ENCODE results near the gene TBC1D16.
A peak's percentile ranks its signal among the peaks of the same experiment; 100 is the strongest.
"Not testable (repeated sequence)": the region's sequence is repeated elsewhere in the genome, so short reads cannot be mapped to it uniquely, and the experiment has no call there.

TBC1D16 gene

GRCh38 chr17:80050706-80051105 is 15.0 kb upstream of the TBC1D16 start:
- no peak for DNase-seq (ENCODE audit: low spot score)

- DNase-seq (ENCODE audit: low spot score) = no peak
Measured at GRCh38 chr17:80049986-80050385, 14.3 kb upstream of the TBC1D16 start.

- no peak for DNase-seq (ENCODE audit: low spot score)
Measured at GRCh38 chr17:80047176-80047575, 11.5 kb upstream of the TBC1D16 start.

GRCh38 chr17:80046709-80047108 is 11.0 kb upstream of the TBC1D16 start:
- not testable (repeated sequence) for DNase-seq (ENCODE audit: low spot score)

- no peak for DNase-seq (ENCODE audit: low spot score)
Measured at GRCh38 chr17:80045703-80046102, 10.0 kb upstream of the TBC1D16 start.

GRCh38 chr17:80043963-80044362 is 8.3 kb upstream of the TBC1D16 start:
- DNase-seq (ENCODE audit: low spot score) = no peak

- DNase-seq (ENCODE audit: low spot score) = no peak
Measured at GRCh38 chr17:80036715-80037477, 1.2 kb upstream of the TBC1D16 start.

GRCh38 chr17:80035937-80036714 is 454 bp upstream of the TBC1D16 start, which contains the start of gene CCDC40:
TSS of gene CCDC40 (plus strand) at chr17:80036642. CDS start at chr17:80036663, 21 bp downstream.
- peak; percentile 84 for DNase-seq (ENCODE audit: low spot score)

GRCh38 chr17:80034791-80035686 is 633 bp downstream of the TBC1D16 start:
- no peak for DNase-seq (ENCODE audit: low spot score)

- no peak for DNase-seq (ENCODE audit: low spot score)
Measured at GRCh38 chr17:80033840-80034239, 1.8 kb downstream of the TBC1D16 start.

GRCh38 chr17:80032614-80033171 is 3.0 kb downstream of the TBC1D16 start:
- DNase-seq (ENCODE audit: low spot score) = no peak

GRCh38 chr17:80031691-80032430 is 3.8 kb downstream of the TBC1D16 start:
- no peak for DNase-seq (ENCODE audit: low spot score)

- no peak for DNase-seq (ENCODE audit: low spot score)
Measured at GRCh38 chr17:80030730-80031410, 4.8 kb downstream of the TBC1D16 start.

GRCh38 chr17:80029258-80029974 is 6.3 kb downstream of the TBC1D16 start:
- DNase-seq (ENCODE audit: low spot score) = no peak

- no peak for DNase-seq (ENCODE audit: low spot score)
Measured at GRCh38 chr17:80028030-80028429, 7.6 kb downstream of the TBC1D16 start.

- no peak for DNase-seq (ENCODE audit: low spot score)
Measured at GRCh38 chr17:80027043-80027435, 8.6 kb downstream of the TBC1D16 start.

GRCh38 chr17:80026359-80027042 is 9.2 kb downstream of the TBC1D16 start:
- no peak for DNase-seq (ENCODE audit: low spot score)

- no peak for DNase-seq (ENCODE audit: low spot score)
Measured at GRCh38 chr17:80025796-80026195, 9.9 kb downstream of the TBC1D16 start.

GRCh38 chr17:80025140-80025539 is 10.5 kb downstream of the TBC1D16 start:
- DNase-seq (ENCODE audit: low spot score) = no peak

Data from LoVo (cell line).